Colon (tissue), 2 donors: ENCODE measurements around the gene CSNK1G2.

Source experiments
- FAIRE-seq: peaks from 2 replicates; lab custom pipeline; 2012; peaks lifted over from hg19 to GRCh38; lab: Jason Lieb, UNC
- donor health status: control.
- donor health status: control.

CSNK1G2 gene

GRCh38 chr19:1918975-1919374 lies 22.0 kb upstream of the CSNK1G2 start:
- no peak for FAIRE-seq

- no peak for FAIRE-seq
Measured at GRCh38 chr19:1920644-1921043, 20.3 kb upstream of the CSNK1G2 start.

DNA sequence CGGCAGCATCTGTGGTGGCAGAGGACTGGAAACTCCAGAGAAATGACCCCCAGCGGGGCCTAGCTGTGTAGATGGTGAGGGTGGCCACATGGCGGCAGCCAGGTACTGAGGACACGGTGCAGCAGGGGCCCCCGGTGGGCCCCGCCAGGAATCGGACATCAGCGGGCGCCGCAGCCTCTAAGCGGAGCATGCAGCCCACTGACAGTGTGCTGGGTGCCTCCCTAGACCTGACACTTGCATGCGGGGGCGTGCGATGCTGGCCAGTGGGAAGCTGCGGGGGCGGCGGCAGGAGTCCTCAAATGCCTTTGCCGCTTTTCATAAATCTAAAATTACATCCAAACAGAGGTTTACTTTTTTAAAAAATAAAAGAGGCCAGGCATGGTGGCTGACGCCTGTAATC lies 19.6 kb upstream of the CSNK1G2 start:
- FAIRE-seq = no peak

GRCh38 chr19:1921825-1922224 lies 19.1 kb upstream of the CSNK1G2 start:
- FAIRE-seq = no peak

- no peak for FAIRE-seq
Measured at GRCh38 chr19:1922803-1923202, 18.2 kb upstream of the CSNK1G2 start.

GRCh38 chr19:1923319-1923718 lies 17.7 kb upstream of the CSNK1G2 start:
- no peak for FAIRE-seq

DNA sequence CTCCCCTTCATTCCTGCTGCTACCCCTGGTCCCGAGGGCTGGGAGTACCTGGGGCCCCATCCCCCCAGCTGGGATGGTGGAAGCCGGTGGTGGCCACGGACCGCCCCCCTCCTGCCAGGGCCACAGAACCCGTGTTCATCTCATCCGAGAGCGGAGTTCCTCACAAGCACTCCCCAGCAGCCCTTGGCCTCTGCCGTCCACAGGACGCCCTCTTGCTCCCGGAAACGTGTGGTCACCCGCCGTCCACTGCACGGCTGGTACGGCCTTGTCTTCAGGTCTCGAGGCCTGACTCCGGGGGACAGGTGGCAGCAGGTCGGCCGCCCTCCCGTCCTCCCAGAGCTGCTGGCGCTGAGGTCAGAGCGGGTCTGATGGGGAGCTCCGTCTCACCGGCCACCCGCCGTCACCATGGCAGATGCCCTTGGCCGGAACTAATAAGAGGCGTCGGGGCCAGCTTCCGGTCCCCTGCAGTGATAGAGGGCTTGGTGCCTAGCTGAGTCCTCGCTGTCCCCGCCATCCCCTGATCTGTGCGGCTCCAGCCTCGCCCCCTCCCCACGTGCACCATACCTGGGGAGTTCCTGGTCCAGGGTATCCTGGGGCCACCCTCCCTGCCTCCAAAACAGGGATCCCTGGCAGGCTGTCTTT lies 16.5 kb upstream of the CSNK1G2 start:
- no peak for FAIRE-seq

- FAIRE-seq = no peak
Measured at GRCh38 chr19:1925544-1925943, 15.4 kb upstream of the CSNK1G2 start.

DNA sequence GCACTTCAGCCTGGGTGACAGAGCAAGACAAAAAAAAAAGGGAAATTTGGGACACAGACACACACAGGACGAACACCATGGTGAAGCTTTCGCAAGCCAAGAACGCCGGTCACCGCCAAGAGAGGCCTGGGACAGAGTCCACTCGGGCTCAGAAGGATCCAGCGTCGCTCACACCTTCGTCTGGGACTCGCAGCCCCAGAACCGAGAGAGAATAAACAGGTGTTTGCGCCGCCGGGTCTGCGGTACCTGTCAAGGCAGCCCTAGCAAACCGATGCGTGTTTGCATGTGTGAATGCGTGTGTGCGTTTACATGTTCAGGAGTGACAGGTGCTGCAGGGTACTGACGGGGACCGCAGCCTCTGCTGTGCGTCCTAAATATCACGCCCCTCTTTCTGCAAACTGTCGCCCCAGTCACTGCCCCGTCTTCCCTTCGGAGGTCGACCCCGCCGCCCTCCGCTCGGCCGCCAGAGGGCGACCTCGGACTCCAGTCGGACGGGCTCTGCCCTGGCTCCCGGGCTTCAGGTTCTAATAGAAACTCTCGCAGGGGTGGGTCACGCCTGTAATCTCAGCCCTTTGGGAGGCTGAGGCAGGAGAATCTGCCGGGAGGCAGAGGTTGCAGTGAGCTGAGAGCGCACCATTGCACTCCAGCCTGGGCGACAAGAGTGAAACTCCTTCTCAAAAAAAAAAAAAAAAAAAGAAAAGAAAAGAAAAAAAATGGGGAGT lies 11.8 kb upstream of the CSNK1G2 start:
- no peak for FAIRE-seq

GRCh38 chr19:1931445-1931844 lies 9.5 kb upstream of the CSNK1G2 start:
- no peak for FAIRE-seq

- FAIRE-seq = no peak
Measured at GRCh38 chr19:1932395-1932794, 8.6 kb upstream of the CSNK1G2 start.

- no peak for FAIRE-seq
Measured at GRCh38 chr19:1933244-1933643, 7.7 kb upstream of the CSNK1G2 start.

DNA sequence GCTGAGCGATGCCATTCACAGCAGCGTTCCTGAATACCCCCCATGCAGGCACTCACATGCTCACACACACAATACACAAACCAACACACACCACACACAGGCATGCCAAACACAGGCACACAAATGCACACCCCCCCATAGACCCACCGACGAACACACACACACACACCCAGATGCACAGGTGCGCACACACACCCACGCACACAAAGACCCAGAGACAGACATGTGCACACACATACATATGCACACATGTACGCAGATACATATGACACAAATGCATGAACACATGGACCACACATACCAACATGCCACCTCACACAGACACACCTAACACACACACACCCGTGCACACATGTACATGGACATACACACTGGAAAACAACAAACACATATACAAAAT lies 7.0 kb upstream of the CSNK1G2 start:
- FAIRE-seq = no peak

GRCh38 chr19:1935484-1936208 lies 5.3 kb upstream of the CSNK1G2 start:
- no peak for FAIRE-seq

GRCh38 chr19:1936430-1936829 lies 4.5 kb upstream of the CSNK1G2 start:
- no peak for FAIRE-seq

- FAIRE-seq = no peak
Measured at GRCh38 chr19:1936916-1937610, 3.9 kb upstream of the CSNK1G2 start.

DNA sequence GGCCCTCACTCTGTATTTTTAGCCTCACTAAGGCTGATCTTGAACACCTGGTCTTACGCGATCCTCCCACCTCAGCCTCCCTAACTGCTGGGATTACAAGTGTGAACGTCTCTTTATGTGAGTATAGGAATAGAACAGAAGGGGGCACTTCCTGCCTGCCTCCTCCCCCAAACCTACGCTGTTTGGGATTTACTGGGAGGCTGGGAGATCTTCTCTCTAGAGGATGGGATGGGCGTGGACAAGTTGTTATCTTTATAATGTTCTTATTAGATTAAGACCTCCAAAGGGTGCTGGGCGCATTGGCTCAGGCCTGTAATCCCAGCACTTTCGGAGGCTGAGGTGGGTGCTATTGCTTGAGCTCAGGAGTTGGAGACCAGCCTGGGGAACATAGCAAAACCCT lies 2.9 kb upstream of the CSNK1G2 start:
- FAIRE-seq = no peak

DNA sequence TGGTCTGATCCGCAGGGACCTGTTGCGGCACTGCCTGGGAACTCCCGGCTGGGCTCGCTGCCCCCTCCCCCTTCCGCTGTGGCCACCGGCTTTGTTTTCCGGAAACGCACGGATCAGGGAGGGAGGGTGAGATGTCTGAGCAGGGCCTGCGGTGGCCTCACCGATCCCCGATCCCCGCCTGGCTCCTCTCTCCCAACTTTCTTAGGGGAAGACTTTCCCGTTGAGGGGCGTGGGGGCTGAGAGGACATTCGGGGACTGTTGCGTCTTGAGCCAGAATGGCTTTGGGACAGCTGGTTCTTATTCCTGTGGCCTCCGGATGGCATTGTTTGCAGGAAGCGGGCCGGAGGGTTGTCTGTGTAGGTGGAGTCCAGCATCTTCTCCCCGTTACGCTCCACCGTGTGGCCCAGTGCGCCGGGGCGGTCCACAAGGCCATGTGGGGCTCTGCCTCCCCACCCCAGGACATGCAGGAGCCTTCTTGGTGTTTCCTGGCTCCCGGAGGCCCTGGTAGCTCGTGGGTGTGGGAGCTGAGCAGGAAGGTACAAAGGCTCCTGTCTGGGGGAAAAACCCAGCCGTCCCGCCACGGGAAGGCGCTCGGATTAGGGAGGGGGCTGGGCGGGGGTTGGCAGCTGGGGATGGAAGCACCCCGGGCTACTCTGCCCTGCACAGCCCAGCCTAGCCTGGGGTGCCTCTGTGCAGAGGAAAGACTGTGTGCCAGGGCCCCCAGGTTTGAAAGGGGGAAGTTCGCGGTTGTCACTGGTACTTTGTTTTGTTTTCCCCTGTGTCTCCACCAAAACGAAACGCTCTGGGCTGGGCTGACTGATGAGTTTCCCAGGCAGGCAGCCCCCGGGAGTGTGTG lies 1.3 kb downstream of the CSNK1G2 start:
- no peak for FAIRE-seq

- FAIRE-seq = no peak
Measured at GRCh38 chr19:1942934-1943555, 2.1 kb downstream of the CSNK1G2 start.

GRCh38 chr19:1943661-1944087 lies 2.7 kb downstream of the CSNK1G2 start:
- FAIRE-seq = no peak
